HG02571 (cell line): Measurements from ENCODE around the gene CYSRT1.
"Not testable (repeated sequence)": the region's sequence is repeated elsewhere in the genome, so short reads cannot be mapped to it uniquely, and the experiment has no call there.

ENCODE experiments used
- ATAC-seq: cut with Tn5 transposase; IDR thresholded peaks from one replicate; pipeline ENCODE4 v1.9.1; 2021; ENCODE audit warnings: mild to moderate bottlenecking, moderate library complexity; ENCODE audit not compliant: unreplicated experiment

CYSRT1 gene

GRCh38 chr9:137235424-137236237, 10.7 kb downstream of the CYSRT1 start:
- ATAC-seq = no peak

GRCh38 chr9:137236238-137236935, 11.4 kb downstream of the CYSRT1 start:
- no peak for ATAC-seq

- no peak for ATAC-seq
These were observed 12.0 kb downstream of the CYSRT1 start for GRCh38 chr9:137236936-137237421.

- no peak for ATAC-seq
These were observed 13.1 kb downstream of the CYSRT1 start for GRCh38 chr9:137237759-137238726.

- not testable (repeated sequence) for ATAC-seq
These were observed 14.7 kb downstream of the CYSRT1 start for GRCh38 chr9:137239541-137240200.

GRCh38 chr9:137240318-137240840, 15.4 kb downstream of the CYSRT1 start:
- ATAC-seq = peak; percentile 15

GRCh38 chr9:137240841-137241489, 16.0 kb downstream of the CYSRT1 start, which contains the start of gene TUBB4B:
TUBB4B (plus strand) TSS chr9:137241287; CDS start chr9:137241361, 74 bp downstream.
- peak; percentile 70 for ATAC-seq

- ATAC-seq = peak; percentile 6
These were observed 16.7 kb downstream of the CYSRT1 start for GRCh38 chr9:137241490-137242268.

GRCh38 chr9:137242269-137243203, 17.6 kb downstream of the CYSRT1 start:
- ATAC-seq = no peak

GRCh38 chr9:137243266-137243625, 18.3 kb downstream of the CYSRT1 start:
- ATAC-seq = not testable (repeated sequence)

- no peak for ATAC-seq
These were observed 18.9 kb downstream of the CYSRT1 start for GRCh38 chr9:137243626-137244485.

- no peak for ATAC-seq
These were observed 19.8 kb downstream of the CYSRT1 start for GRCh38 chr9:137244486-137245449.

- no peak for ATAC-seq
These were observed 20.8 kb downstream of the CYSRT1 start for GRCh38 chr9:137245450-137246421.

GRCh38 chr9:137247135-137247915, 22.4 kb downstream of the CYSRT1 start:
- no peak for ATAC-seq
